22Rv1 (cell line): Measurements from ENCODE around the gene LMF2.
A peak's percentile ranks its signal among the peaks of the same experiment; 100 is the strongest.

ENCODE experiments used
- H3K27ac ChIP-seq: fragments of 450-650 bp; 2 replicates; pipeline ENCODE4 v1.5.1; 2017
- ZFX ChIP-seq: fragments of 450-650 bp; IDR thresholded peaks from 2 replicates; pipeline ENCODE4 v1.6.1; 2017; ENCODE audit warnings: antibody characterized with exemption, borderline replicate concordance
- TF ChIP-seq, protein P1 (sequence below): fragments of 450-650 bp; IDR thresholded peaks from 2 replicates; pipeline ENCODE4 v1.5.1; 2017; ENCODE audit warnings: mild to moderate bottlenecking

The LMF2 gene

DNA sequence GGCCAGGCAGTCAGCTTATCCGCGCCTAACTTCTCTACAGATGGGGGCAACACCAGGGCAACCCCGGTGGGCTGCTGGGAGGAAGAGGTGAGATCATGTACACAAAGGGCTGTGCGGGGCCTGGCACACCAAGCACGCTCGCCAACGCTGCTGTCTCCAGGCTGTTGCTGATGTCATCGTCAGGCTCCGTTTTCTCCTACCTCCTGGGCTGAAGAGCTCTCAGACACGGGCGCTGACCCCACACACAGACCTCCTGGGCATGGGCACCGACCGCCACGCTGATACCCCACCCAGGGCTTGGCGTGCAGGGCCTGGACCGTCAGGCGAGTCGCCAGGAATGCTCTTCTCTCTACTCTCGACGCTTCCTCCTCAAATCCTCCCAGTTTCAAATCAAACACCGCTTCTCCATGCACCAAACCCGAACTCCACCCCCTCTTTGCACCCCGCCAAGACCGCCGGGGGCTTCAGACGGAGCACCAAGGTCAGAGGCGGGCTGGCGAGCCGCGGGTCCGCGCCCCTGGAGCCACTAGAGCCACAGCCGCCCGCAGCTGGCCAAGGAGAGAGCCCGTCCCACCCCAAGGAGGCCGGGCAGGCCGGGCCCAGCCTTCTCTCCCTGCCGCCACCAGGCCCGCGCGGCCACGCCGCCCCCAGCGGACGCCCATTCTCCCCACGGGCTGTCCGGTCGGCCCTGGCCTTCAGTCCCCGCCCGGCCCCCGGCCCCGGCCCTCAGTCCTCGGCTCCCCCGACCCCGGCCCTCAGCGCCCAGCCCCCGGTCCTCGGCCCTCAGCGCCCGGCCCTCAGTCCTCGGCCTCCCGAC, 33.4 kb downstream of the LMF2 start:
- peak overlapping the region; percentile 69 for H3K27ac ChIP-seq
- no peak for TF ChIP-seq ZFX
- TF ChIP-seq, protein P1, sequence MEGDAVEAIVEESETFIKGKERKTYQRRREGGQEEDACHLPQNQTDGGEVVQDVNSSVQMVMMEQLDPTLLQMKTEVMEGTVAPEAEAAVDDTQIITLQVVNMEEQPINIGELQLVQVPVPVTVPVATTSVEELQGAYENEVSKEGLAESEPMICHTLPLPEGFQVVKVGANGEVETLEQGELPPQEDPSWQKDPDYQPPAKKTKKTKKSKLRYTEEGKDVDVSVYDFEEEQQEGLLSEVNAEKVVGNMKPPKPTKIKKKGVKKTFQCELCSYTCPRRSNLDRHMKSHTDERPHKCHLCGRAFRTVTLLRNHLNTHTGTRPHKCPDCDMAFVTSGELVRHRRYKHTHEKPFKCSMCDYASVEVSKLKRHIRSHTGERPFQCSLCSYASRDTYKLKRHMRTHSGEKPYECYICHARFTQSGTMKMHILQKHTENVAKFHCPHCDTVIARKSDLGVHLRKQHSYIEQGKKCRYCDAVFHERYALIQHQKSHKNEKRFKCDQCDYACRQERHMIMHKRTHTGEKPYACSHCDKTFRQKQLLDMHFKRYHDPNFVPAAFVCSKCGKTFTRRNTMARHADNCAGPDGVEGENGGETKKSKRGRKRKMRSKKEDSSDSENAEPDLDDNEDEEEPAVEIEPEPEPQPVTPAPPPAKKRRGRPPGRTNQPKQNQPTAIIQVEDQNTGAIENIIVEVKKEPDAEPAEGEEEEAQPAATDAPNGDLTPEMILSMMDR = no peak

DNA sequence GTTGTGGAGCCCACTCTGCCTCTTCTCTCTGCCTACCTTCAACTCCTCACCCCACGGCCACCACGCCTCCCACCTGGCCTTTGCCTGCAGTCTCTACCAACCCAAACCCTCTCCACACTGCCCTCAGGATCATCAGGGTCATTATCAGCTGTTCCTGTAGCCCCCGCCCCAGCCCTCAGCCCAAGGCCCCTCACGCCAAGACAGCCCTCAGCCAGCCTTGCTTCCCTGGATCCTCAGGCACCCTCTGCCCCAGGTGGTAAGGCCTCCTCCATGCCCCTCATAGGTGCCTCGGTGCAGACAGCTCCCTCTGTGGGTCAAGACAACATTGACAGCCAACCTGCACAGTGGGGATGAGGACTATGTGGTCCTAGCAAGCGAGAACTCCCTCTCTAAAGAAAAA, 34.4 kb downstream of the LMF2 start:
- no peak overlapping the region for H3K27ac ChIP-seq
- no peak for TF ChIP-seq ZFX
- TF ChIP-seq, protein P1 = peak; percentile 69

DNA sequence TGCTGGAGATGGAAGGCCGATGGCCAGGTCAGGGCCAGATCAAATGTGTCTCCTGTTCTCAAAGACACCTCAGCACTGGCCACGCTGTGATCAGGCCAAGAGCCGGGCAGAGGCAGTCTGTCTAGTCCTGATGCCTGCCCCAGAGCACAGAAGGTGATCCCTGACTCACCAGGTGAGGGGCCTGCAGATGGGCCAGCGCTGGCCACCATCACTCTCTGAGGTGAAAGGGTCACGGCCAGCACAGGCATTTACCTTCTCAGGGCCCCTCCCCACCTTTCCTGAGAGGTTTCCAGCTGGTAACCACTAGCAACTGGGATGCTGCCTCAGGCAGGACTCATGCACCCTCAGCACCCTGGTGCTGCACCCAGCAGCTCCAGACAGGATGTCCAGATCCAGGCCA, 35.5 kb downstream of the LMF2 start:
- H3K27ac ChIP-seq = no peak overlapping the region
- TF ChIP-seq, protein P1 = no peak
- no peak for TF ChIP-seq ZFX

DNA sequence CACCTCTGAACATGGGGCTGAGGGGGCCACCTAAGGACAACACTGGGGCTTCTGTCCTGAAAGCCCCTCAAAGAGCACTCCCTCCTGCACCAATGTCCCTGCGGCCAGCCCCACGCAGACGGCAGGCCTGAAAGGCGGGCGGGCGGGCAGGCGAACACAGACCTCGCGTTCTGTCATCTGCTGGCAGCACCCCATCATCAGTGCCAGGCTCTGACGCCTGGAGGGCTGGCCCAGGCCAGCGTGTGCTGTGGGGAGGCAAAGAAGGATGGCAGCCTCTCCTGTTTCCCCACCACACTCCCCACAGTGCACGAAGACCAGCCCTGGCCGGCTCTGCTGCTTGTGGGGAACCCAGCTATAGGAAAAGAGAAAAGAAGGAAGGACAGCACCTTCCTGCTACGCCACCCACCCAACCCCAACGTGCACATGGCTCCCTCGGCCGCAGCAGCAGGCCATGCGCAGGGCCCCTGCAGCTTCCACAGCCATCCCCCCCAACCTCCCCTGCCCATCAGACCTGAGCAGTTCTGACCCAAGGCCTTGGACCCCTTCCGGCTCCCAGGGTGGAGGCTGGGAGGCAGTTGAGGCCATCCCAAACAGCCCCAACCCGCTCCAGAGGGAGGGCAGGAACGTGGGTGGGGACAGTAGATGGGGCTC, 36.2 kb downstream of the LMF2 start:
- no peak overlapping the region for H3K27ac ChIP-seq
- TF ChIP-seq, protein P1 = no peak
- no peak for TF ChIP-seq ZFX

DNA sequence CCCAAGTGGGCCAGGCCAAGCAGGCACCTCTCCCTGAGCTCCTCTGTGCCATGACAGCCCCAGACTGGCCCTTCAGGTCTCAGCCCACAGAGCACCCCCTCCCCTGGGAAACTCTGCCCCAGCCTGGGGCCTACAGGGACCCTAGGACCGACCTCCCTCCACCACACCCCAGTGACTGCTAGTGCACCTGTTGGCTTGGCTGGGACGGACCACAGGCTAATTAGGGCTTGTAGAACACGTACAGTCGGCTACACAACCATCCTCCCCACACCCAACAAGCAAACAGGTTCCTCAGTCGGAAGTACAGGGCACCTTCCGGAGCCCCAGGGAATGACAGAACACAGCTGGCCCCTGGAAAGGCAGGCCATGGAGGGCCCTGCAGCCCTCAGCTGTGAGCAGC, 37.0 kb downstream of the LMF2 start:
- H3K27ac ChIP-seq = no peak overlapping the region
- no peak for TF ChIP-seq ZFX
- TF ChIP-seq, protein P1 = no peak

DNA sequence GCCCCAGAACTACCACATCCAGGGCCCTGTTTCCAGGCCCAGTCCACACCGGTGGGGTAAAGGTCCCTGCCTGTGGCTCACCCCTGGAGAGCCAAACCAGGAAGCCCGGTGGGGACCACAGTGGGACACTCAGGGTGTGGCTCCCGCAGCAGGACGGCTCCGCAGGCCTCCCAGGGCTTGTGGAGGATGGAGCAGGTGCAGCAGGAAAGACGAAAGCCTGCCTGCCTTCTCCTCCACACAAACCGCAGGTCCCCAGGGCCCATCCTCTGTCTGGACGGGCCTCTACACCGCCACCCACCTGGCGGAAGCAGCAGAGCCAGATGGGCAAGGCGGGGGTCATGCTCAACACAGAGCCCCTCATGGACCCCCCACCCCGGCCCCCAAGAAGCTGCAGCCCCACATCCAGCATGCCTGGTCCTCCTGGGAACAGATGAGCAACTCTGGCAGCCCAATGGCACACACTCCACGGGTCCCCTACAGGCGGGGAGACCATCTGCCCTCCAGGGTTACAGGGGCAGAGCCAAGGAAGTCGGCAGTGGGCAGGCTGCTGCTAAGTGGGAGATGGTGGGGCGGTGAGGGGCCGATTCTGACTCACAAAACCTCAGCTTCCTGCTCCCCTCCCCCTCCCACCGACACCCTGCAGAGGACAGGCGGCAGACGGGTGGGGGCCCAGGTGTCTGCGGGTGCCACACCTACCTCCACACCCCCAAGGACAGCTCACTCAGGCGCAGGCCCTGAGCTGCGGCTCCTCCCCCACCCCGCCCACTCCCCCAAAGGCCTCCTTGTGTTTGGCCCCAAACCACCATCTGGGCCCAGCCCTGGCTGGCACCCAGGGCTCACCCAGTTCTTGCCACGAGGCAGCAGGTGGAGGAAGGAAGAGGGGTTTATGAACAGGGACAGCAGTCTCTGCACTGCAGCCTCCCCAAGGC, 37.9 kb downstream of the LMF2 start:
- TF ChIP-seq, protein P1 = no peak
- no peak for TF ChIP-seq ZFX
- H3K27ac ChIP-seq = no peak overlapping the region
